Measurements from ENCODE around the gene ELL2. TPM values are rescaled to one million over a fixed set of nuclear protein-coding genes. Genes with fewer than 3 reads are reported as not detected.
"Not testable (repeated sequence)": the region's sequence is repeated elsewhere in the genome, so short reads cannot be mapped to it uniquely, and the experiment has no call there.

The ELL2 gene
- polyA plus RNA-seq, 1 donor, result 49.4 TPM

DNA sequence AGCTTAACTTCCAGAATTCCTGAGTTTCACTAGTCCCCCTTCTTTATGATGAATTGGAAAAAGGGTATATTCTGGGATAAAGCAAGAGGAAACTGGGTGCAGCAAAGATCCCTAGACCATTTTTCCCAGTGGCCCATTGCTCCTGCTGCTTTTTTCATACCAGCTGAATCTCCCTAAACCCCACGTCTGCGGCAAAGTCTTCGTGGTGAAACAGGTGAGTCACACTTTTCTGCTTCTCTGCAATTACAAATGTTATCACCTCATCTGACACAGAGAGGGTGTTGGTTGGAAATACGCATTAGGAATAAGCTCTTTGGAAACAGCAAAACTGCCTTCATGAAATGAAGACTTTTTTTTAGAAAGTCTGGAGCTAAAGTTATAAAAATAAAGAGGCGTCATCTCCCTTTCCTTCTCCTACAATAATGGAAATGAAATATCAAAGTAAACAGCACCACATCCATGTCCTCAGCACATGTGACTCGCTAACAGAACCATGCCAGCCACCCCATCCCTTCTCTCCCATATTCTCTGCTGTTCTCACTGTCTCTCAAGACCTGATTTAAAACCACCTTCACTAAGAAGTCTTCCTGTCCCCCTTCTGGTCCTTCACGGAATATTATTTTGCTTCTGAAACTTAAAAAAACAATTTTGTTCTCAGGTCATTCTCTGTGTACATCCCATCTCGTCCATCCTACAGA lies 99.6 kb downstream of the ELL2 start:
- H3K27me3 ChIP-seq (ENCODE audit: control insufficient read depth, insufficient read depth, low read length), result no peaks in the 10 kb centered on the region
- no peak overlapping the region for H3K4me3 ChIP-seq (ENCODE audit: low read length)
- peak; percentile 38 to 68 for DNase-seq
- 60% methylated on average over 4 of the region's 8 CpGs for whole genome bisulfite sequencing (ENCODE audit: insufficient coverage, low lambda C conversion rate)
- peaks cover 48% of the 10 kb centered on the region for H3K4me1 ChIP-seq (ENCODE audit: control insufficient read depth, insufficient read depth, low read length)
- no peaks in the 10 kb centered on the region for H3K36me3 ChIP-seq (ENCODE audit: control insufficient read depth, insufficient read depth, low read length)
- H3K27ac ChIP-seq (ENCODE audit: low read length), result peak overlapping the region; percentile 67
- H3K9me3 ChIP-seq (ENCODE audit: control insufficient read depth, low read depth, low read length), result peaks cover 2% of the 10 kb centered on the region

DNA sequence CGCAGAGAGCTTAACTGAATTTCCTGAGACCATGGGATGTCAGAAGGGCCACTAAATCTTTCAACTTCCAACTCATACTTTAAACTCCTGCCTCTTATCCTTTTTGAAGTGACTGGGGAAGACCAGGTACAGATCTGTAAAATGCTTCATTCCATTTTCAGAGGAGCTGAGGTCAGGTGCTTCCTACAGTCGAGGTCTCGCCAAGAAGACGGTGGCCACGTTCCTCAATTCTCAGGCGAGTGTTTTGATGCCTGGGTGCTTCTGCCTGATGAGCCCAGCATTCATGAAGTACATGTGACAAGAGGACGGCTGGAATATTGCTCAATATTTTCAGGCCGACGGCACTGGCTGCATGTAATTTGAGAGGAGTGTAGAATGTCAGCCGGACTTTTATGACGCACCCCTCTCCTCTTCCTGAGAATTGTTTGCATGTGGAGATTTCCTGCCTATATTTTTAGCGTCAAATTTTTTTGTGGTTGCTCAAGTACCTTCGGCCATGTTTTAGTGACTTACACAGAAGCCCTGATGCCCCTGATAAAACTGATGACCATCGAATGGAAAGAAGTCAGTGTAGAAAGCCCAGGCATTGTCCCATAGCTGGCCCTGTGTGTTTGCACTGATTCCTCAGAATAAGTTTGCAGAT lies 100.3 kb downstream of the ELL2 start:
- H3K27me3 ChIP-seq (ENCODE audit: control insufficient read depth, insufficient read depth, low read length), result no peaks in the 10 kb centered on the region
- peaks cover 48% of the 10 kb centered on the region for H3K4me1 ChIP-seq (ENCODE audit: control insufficient read depth, insufficient read depth, low read length)
- peak overlapping the region; percentile 67 for H3K27ac ChIP-seq (ENCODE audit: low read length)
- peaks cover 2% of the 10 kb centered on the region for H3K9me3 ChIP-seq (ENCODE audit: control insufficient read depth, low read depth, low read length)
- no peaks in the 10 kb centered on the region for H3K36me3 ChIP-seq (ENCODE audit: control insufficient read depth, insufficient read depth, low read length)
- DNase-seq, result peak; percentile 54 to 71
- WGBS (ENCODE audit: insufficient coverage, low lambda C conversion rate), result no CpG with 5 or more reads among the region's 14 CpGs
- no peak overlapping the region for H3K4me3 ChIP-seq (ENCODE audit: low read length)

DNA sequence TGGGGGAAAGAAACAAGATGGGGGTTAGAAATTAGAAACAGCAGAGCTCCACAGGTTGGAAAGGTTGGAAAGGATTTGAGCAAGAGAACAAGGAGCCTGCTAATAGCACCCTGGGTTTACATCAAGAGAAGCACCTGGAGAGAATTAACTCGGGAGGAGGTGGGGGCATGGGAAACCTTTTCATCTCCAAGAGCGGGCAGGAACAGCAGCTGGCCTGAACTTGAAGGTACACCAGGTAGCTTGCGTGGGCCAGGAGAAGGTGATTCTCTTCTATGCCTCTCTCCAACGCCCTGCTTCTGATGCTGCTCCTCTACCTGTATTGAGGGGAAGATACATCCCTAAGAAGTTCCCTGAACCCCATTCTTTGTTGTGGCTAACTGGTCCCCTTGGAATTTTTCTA lies 102.0 kb downstream of the ELL2 start:
- no peaks in the 10 kb centered on the region for H3K27me3 ChIP-seq (ENCODE audit: control insufficient read depth, insufficient read depth, low read length)
- no peak overlapping the region for H3K27ac ChIP-seq (ENCODE audit: low read length)
- H3K4me1 ChIP-seq (ENCODE audit: control insufficient read depth, insufficient read depth, low read length), result peaks cover 41% of the 10 kb centered on the region
- WGBS (ENCODE audit: insufficient coverage, low lambda C conversion rate), result no CpG with 5 or more reads among the region's 4 CpGs
- no peak for DNase-seq
- H3K4me3 ChIP-seq (ENCODE audit: low read length), result no peak overlapping the region
- H3K9me3 ChIP-seq (ENCODE audit: control insufficient read depth, low read depth, low read length), result peaks cover 2% of the 10 kb centered on the region
- no peaks in the 10 kb centered on the region for H3K36me3 ChIP-seq (ENCODE audit: control insufficient read depth, insufficient read depth, low read length)

DNA sequence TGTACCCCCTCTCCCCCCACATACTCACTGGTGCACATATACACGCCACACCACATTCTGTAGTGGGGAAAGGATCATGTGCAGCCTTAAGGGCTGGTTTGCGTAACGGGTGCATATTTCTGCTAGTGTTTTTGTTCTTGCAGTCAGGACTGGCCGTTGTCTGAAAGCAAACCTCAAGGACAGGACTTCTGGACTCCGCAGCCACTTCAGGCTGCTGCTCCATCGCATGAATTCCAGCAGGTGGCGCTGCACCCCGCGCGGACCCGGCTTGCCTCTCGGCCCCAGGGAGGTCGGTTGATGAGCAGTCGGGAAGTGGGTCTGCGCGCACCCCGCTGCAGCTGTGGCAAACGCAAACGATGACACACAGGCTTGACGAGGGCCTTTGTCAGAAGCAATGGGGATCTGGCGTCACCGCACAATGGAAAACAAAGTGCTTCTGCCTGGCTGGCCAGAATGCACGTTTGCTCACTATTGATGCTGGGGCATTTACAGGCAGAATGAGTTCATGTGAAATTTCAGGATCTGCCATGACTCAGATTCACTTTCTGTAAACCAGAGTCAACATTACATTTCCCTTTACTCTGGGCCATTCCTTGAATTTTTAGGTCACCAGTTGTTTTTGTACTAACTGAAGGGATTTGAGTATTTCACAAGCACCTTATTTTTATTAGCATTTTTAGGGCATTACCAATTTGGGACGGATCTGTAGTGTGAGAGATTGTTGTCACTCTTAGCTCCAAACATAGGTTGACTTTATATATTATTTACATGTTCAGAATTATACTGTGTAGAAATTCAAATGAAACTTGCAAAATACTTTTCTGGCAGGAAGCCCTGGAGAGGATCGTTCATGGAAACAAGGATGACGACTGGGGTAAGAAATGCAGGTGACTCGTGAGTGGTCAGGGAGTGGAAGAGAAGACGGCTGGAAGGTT lies 102.7 kb downstream of the ELL2 start:
- H3K4me3 ChIP-seq (ENCODE audit: low read length), result peak overlapping the region; percentile 23
- no peaks in the 10 kb centered on the region for H3K27me3 ChIP-seq (ENCODE audit: control insufficient read depth, insufficient read depth, low read length)
- H3K27ac ChIP-seq (ENCODE audit: low read length), result no peak overlapping the region
- peaks cover 2% of the 10 kb centered on the region for H3K9me3 ChIP-seq (ENCODE audit: control insufficient read depth, low read depth, low read length)
- WGBS (ENCODE audit: insufficient coverage, low lambda C conversion rate), result 92% methylated on average over 4 of the region's 28 CpGs
- no peaks in the 10 kb centered on the region for H3K36me3 ChIP-seq (ENCODE audit: control insufficient read depth, insufficient read depth, low read length)
- peaks cover 34% of the 10 kb centered on the region for H3K4me1 ChIP-seq (ENCODE audit: control insufficient read depth, insufficient read depth, low read length)
- peak; percentile 84 to 85 for DNase-seq

DNA sequence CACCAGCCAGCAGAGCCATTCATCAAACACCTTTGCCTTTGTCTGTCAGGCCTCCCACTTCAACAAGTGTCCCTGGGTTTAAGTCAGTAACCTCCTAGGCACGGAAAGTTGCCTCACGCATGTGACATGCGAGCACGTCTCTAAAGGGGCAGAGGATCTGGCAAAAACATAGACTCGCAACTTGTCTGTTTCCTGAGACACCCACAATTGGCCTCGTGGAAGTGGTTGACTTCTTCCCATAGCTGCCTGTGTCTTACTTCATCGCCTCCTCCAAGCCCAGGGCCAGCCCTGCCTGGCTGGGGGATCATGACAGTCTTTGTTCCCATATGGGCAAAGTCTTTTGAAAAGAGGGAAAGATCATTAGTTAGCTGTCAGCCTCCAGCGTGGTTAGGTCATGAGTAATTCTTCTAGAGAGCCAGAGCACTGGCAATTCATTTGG lies 103.6 kb downstream of the ELL2 start:
- Histone ChIP-seq H3K27me3 (ENCODE audit: control insufficient read depth, insufficient read depth, low read length) (no peaks in the 10 kb centered on the region), H3K9me3 (ENCODE audit: control insufficient read depth, low read depth, low read length) (peaks cover 2% of the 10 kb centered on the region), H3K36me3 (ENCODE audit: control insufficient read depth, insufficient read depth, low read length) (no peaks in the 10 kb centered on the region), H3K27ac (ENCODE audit: low read length) (no peak overlapping the region), H3K4me3 (ENCODE audit: low read length) (no peak overlapping the region), H3K4me1 (ENCODE audit: control insufficient read depth, insufficient read depth, low read length) (peaks cover 27% of the 10 kb centered on the region)
- no peak for DNase-seq
- WGBS (ENCODE audit: insufficient coverage, low lambda C conversion rate), result no CpG with 5 or more reads among the region's 8 CpGs

DNA sequence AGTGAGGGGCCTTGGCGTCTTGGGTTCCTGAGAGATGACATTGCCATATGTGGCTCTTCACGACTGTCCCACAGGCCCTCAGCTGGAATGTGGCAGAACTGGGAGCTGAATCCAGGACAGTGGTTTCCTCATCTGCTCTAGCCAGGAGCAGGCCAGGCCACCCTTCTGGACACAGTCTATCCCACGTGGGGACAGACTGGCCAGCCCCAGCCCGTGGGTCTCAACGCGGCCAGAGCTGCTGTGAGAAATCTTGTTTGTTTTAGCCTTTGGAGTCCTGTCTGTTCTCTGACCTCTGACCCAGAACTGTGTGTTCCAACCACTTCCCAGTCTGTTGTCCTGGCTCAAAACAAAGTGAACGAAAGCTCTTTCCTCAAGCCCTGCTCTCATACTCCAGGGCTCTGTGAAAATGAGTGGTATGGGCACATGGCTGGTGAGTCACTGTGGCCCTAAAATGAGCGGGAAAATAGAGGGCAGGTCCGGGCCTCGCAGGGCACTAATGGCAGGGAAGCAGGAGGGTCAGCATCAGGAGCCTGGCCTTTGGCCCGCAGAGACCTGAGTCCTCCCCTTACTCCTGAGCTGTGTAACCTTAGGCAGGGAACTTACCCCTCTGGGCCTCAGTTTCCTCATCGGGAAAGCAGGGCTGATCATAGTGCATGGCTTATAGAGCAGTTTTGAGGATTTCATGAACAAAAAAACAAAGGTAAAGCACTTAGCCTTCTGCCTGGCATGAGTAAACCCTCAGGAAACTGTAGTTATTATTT lies 104.3 kb downstream of the ELL2 start:
- WGBS (ENCODE audit: insufficient coverage, low lambda C conversion rate), result no CpG with 5 or more reads among the region's 12 CpGs
- Histone ChIP-seq H3K4me1 (ENCODE audit: control insufficient read depth, insufficient read depth, low read length) (peaks cover 20% of the 10 kb centered on the region), H3K36me3 (ENCODE audit: control insufficient read depth, insufficient read depth, low read length) (no peaks in the 10 kb centered on the region), H3K4me3 (ENCODE audit: low read length) (no peak overlapping the region), H3K27ac (ENCODE audit: low read length) (no peak overlapping the region), H3K27me3 (ENCODE audit: control insufficient read depth, insufficient read depth, low read length) (no peaks in the 10 kb centered on the region), H3K9me3 (ENCODE audit: control insufficient read depth, low read depth, low read length) (peaks cover 2% of the 10 kb centered on the region)
- DNase-seq, result no peak

DNA sequence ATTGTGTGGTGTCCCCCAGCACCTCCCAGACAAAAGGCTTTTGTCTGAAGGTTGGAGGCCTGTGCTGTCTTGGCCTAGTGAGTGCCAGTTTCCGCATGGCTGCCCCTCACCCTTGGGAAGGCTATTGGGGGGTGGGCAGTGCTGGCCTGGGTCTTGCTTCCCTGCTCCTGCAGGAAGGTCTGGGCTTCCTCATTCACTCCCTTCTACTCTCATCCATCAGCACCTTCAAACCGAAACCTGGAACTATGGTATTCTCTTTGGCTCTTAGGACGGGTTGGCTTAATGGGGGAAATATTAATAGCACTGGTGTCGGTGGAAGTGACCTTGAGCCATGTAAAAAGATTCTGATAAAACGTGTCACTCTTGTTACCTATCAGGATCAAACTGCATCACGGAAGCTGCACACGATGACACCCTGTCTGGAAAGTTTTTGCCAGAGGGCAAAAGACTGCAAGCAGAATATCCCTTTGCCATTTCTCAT lies 105.1 kb downstream of the ELL2 start:
- H3K4me3 ChIP-seq (ENCODE audit: low read length), result no peak overlapping the region
- H3K9me3 ChIP-seq (ENCODE audit: control insufficient read depth, low read depth, low read length), result peaks cover 2% of the 10 kb centered on the region
- H3K4me1 ChIP-seq (ENCODE audit: control insufficient read depth, insufficient read depth, low read length), result peaks cover 15% of the 10 kb centered on the region
- H3K27me3 ChIP-seq (ENCODE audit: control insufficient read depth, insufficient read depth, low read length), result no peaks in the 10 kb centered on the region
- H3K36me3 ChIP-seq (ENCODE audit: control insufficient read depth, insufficient read depth, low read length), result no peaks in the 10 kb centered on the region
- no peak for DNase-seq
- no peak overlapping the region for H3K27ac ChIP-seq (ENCODE audit: low read length)
- 80% methylated on average over 3 of the region's 7 CpGs for WGBS (ENCODE audit: insufficient coverage, low lambda C conversion rate)

DNA sequence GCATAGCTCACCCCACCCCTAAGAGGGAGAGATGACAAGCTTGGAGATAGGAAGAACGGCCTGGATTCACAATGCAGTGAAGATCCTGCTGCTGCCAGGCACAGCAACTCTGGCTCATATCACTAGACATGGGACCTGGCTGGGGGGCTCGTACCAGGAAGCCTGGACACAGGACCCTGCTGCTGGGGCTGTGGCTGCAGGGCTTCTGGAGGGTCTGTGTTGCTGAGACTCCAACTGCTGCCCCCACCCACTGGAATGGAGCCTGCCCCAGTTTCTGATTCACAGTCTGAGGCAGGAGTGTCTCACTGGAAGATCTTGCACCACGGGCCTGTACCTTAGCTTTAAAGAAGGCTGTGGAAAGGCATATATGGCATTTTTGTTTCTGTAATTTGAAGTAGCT lies 108.2 kb downstream of the ELL2 start:
- Histone ChIP-seq H3K36me3 (ENCODE audit: control insufficient read depth, insufficient read depth, low read length) (no peaks in the 10 kb centered on the region), H3K4me1 (ENCODE audit: control insufficient read depth, insufficient read depth, low read length) (peaks cover 7% of the 10 kb centered on the region), H3K4me3 (ENCODE audit: low read length) (no peak overlapping the region), H3K27me3 (ENCODE audit: control insufficient read depth, insufficient read depth, low read length) (no peaks in the 10 kb centered on the region), H3K27ac (ENCODE audit: low read length) (no peak overlapping the region), H3K9me3 (ENCODE audit: control insufficient read depth, low read depth, low read length) (no peaks in the 10 kb centered on the region)
- DNase-seq, result no peak
- no CpG with 5 or more reads among the region's 3 CpGs for WGBS (ENCODE audit: insufficient coverage, low lambda C conversion rate)

DNA sequence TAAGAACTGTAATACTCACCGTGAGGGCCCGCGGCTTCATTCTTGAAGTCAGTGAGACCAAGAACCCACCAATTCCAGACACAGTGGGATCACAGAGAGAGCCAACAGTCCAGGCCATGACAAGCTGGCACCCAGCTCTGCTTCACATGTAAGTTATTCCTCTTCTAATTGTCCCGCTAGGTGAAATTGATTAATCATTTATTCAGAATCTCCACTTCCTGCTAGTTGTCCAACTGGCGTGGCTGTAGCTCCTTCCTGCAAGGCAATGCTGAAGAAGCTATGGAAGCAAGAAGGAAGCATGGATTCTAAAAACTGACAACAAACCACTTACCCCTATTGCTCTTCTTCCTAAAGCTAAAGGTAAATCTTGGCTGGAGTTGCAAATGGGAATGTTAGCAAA lies 109.1 kb downstream of the ELL2 start:
- Histone ChIP-seq H3K4me3 (ENCODE audit: low read length) (no peak overlapping the region), H3K27ac (ENCODE audit: low read length) (no peak overlapping the region), H3K36me3 (ENCODE audit: control insufficient read depth, insufficient read depth, low read length) (no peaks in the 10 kb centered on the region), H3K9me3 (ENCODE audit: control insufficient read depth, low read depth, low read length) (no peaks in the 10 kb centered on the region), H3K27me3 (ENCODE audit: control insufficient read depth, insufficient read depth, low read length) (no peaks in the 10 kb centered on the region), H3K4me1 (ENCODE audit: control insufficient read depth, insufficient read depth, low read length) (peaks cover 5% of the 10 kb centered on the region)
- no CpG with 5 or more reads among the region's 5 CpGs for WGBS (ENCODE audit: insufficient coverage, low lambda C conversion rate)
- DNase-seq, result no peak

DNA sequence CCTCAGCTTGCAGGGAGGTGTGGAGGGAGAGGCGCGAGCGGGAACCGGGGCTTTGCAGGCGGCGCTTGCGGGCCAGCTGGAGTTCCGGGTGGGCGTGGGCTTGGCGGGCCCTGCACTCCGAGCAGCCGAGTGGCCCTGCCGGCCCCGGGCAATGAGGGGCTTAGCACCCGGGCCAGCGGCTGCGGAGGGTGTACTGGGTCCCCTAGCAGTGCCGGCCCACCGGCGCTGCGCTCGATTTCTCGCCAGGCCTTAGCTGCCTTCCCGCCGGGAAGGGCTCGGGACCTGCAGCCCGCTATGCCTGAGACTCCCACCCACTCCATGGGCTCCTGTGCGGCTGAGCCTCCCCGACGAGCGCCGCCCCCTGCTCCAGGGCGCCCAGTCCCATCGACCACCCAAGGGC lies 110.5 kb downstream of the ELL2 start:
- H3K9me3 ChIP-seq (ENCODE audit: control insufficient read depth, low read depth, low read length); H3K4me3 ChIP-seq (ENCODE audit: low read length); DNase-seq; H3K27ac ChIP-seq (ENCODE audit: low read length); H3K36me3 ChIP-seq (ENCODE audit: control insufficient read depth, insufficient read depth, low read length); H3K4me1 ChIP-seq (ENCODE audit: control insufficient read depth, insufficient read depth, low read length); H3K27me3 ChIP-seq (ENCODE audit: control insufficient read depth, insufficient read depth, low read length): not testable (repeated sequence)
- WGBS (ENCODE audit: insufficient coverage, low lambda C conversion rate), result no CpG with 5 or more reads among the region's 34 CpGs
